RKO (cell line): ENCODE measurements around the gene CCR9.

ENCODE experiments used
- DNase-seq: peaks from one replicate; pipeline ENCODE4 v3.0.0-alpha.2; 2016; ENCODE audit warnings: low spot score

The CCR9 gene

GRCh38 chr3:45873036-45873435 lies 13.3 kb upstream of the CCR9 start:
- DNase-seq: no peak

- no peak for DNase-seq
Measured at GRCh38 chr3:45873638-45874037, 12.7 kb upstream of the CCR9 start.

GRCh38 chr3:45874677-45875346 lies 11.5 kb upstream of the CCR9 start:
- DNase-seq: no peak

GRCh38 chr3:45878124-45878523 lies 8.2 kb upstream of the CCR9 start:
- DNase-seq: no peak

GRCh38 chr3:45880725-45881077 lies 5.6 kb upstream of the CCR9 start:
- no peak for DNase-seq

GRCh38 chr3:45881078-45882022 lies 5.0 kb upstream of the CCR9 start:
- DNase-seq: peak; percentile 22

GRCh38 chr3:45884368-45885201 lies 1.8 kb upstream of the CCR9 start:
- no peak for DNase-seq

- no peak for DNase-seq
Measured at GRCh38 chr3:45887285-45887684, 942 bp downstream of the CCR9 start.

GRCh38 chr3:45887759-45888511 lies 1.6 kb downstream of the CCR9 start:
- DNase-seq: no peak

- DNase-seq: no peak
Measured at GRCh38 chr3:45889337-45889736, 3.0 kb downstream of the CCR9 start.

- DNase-seq: no peak
Measured at GRCh38 chr3:45890405-45890804, 4.1 kb downstream of the CCR9 start.

- DNase-seq: no peak
Measured at GRCh38 chr3:45892161-45892560, 5.8 kb downstream of the CCR9 start.

- DNase-seq: no peak
Measured at GRCh38 chr3:45894015-45894414, 7.7 kb downstream of the CCR9 start.

GRCh38 chr3:45895686-45896468 lies 9.5 kb downstream of the CCR9 start:
- no peak for DNase-seq

- DNase-seq: no peak
Measured at GRCh38 chr3:45896956-45897355, 10.6 kb downstream of the CCR9 start.

GRCh38 chr3:45904931-45905330 lies 18.6 kb downstream of the CCR9 start:
- DNase-seq: no peak

GRCh38 chr3:45905755-45906154 lies 19.4 kb downstream of the CCR9 start:
- no peak for DNase-seq

- DNase-seq: peak; percentile 3
Measured at GRCh38 chr3:45906681-45907407, 20.5 kb downstream of the CCR9 start.

GRCh38 chr3:45907769-45908705 lies 21.7 kb downstream of the CCR9 start:
- no peak for DNase-seq
